ENCODE measurements around the gene TBC1D25. TPM values are rescaled to one million over a fixed set of nuclear protein-coding genes. Genes with fewer than 3 reads are reported as not detected.
A peak's percentile ranks its signal among the peaks of the same experiment; 100 is the strongest.

The TBC1D25 gene
- total and polyA plus RNA-seq, 4 donors: 2.6 to 5.8 (median 3.3) TPM

DNA sequence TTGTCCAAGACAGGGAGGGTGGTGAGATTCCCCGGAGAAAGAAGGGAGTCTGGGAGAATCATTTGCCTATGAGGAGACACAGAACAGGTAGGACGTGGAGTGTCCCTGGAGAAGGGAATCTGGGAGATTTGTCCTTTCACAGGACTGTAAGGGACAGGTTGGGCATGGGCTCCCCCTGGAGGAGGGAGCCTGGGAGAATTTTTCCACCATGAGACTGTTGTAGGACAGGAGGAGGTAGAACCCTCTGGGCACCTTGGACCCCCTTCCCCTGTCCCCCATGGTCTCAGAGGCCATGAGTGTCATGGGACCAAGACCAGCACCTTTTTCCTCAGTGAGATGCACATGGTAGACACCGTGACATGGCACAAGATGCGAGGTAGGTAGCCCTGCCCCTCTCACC is 28.0 kb upstream of the TBC1D25 start:
- no peaks in the 10 kb centered on the region for H3K27me3 ChIP-seq (ENCODE audit: control insufficient read depth in 4 of 4, insufficient read depth in 4 of 4, low read length in 3 of 4)
- TF ChIP-seq, protein P1, sequence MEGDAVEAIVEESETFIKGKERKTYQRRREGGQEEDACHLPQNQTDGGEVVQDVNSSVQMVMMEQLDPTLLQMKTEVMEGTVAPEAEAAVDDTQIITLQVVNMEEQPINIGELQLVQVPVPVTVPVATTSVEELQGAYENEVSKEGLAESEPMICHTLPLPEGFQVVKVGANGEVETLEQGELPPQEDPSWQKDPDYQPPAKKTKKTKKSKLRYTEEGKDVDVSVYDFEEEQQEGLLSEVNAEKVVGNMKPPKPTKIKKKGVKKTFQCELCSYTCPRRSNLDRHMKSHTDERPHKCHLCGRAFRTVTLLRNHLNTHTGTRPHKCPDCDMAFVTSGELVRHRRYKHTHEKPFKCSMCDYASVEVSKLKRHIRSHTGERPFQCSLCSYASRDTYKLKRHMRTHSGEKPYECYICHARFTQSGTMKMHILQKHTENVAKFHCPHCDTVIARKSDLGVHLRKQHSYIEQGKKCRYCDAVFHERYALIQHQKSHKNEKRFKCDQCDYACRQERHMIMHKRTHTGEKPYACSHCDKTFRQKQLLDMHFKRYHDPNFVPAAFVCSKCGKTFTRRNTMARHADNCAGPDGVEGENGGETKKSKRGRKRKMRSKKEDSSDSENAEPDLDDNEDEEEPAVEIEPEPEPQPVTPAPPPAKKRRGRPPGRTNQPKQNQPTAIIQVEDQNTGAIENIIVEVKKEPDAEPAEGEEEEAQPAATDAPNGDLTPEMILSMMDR (IDR thresholded peaks at IDR 0.05; ENCODE audit: low read depth, low read length, missing input control): peak; percentile 38
- no peak for TF ChIP-seq GABPA (IDR thresholded peaks at IDR 0.05 in 1 of 2, conservative IDR thresholded peaks at IDR 0.05 in 1 of 2)
- no peak for TF ChIP-seq FOXA2 (IDR thresholded peaks at IDR 0.05)
- peak; percentile 67 to 73 for TF ChIP-seq RAD21 (IDR thresholded peaks at IDR 0.05)
- H3K27ac ChIP-seq (ENCODE audit: low read depth in 1 of 2, low read length in 2 of 2): no peak overlapping the region
- H3K36me3 ChIP-seq (ENCODE audit: control insufficient read depth in 4 of 4, insufficient read depth in 3 of 4, low read depth in 1 of 4, low read length in 3 of 4): peaks cover 0 to 2% (median 0%) of the 10 kb centered on the region in 4 donors
- WGBS: 55% methylated on average over 4 of the region's 4 CpGs
- no peaks in the 10 kb centered on the region for H3K9me3 ChIP-seq (ENCODE audit: control insufficient read depth in 4 of 4, low read length in 3 of 4)
- H3K4me3 ChIP-seq (ENCODE audit: low read depth in 1 of 3, low read length in 3 of 3): no peak overlapping the region
- no peak for DNase-seq (ENCODE audit: low spot score)
- peaks cover 0 to 10% (median 3%) of the 10 kb centered on the region in 4 donors for H3K4me1 ChIP-seq (ENCODE audit: control insufficient read depth in 4 of 4, insufficient read depth in 4 of 4, low read length in 3 of 4)
- H3K9ac ChIP-seq (ENCODE audit: low read depth in 1 of 2, low read length in 2 of 2): no peak overlapping the region

DNA sequence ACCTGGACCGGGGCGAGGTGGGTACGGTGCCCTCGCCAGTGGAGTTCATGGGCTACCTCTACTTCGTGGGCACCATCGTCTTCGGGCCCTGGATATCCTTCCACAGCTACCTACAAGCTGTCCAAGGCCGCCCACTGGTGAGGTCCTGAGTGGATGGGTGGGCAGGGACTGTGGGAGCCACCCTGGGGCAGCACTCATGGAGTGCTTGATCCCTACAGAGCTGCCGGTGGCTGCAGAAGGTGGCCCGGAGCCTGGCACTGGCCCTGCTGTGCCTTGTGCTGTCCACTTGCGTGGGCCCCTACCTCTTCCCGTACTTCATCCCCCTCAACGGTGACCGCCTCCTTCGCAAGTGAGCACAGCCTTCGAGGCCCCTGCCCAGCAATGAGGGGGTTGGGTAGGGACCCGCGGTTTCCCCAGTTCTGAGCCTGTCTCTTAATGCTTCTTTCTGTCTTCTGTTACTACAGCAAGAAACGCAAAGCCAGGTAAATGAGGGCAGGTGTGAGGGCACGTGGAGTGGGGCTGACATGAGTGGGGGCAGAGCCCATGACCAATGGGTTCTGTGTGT is 27.1 kb upstream of the TBC1D25 start:
- Histone ChIP-seq H3K27me3 (ENCODE audit: control insufficient read depth in 4 of 4, insufficient read depth in 4 of 4, low read length in 3 of 4) (no peaks in the 10 kb centered on the region), H3K4me3 (ENCODE audit: low read depth in 1 of 3, low read length in 3 of 3) (no peak overlapping the region), H3K9ac (ENCODE audit: low read depth in 1 of 2, low read length in 2 of 2) (no peak overlapping the region), H3K36me3 (ENCODE audit: control insufficient read depth in 4 of 4, insufficient read depth in 3 of 4, low read depth in 1 of 4, low read length in 3 of 4) (peaks cover 0 to 2% (median 0%) of the 10 kb centered on the region in 4 donors), H3K4me1 (ENCODE audit: control insufficient read depth in 4 of 4, insufficient read depth in 4 of 4, low read length in 3 of 4) (peaks cover 0 to 10% (median 3%) of the 10 kb centered on the region in 4 donors), H3K27ac (ENCODE audit: low read depth in 1 of 2, low read length in 2 of 2) (no peak overlapping the region), H3K9me3 (ENCODE audit: control insufficient read depth in 4 of 4, low read length in 3 of 4) (no peaks in the 10 kb centered on the region)
- WGBS: 95% methylated on average over 20 of the region's 20 CpGs
- no peak for DNase-seq (ENCODE audit: low spot score)
- TF ChIP-seq EGR1 (IDR thresholded peaks at IDR 0.05; ENCODE audit: low read depth in 2 of 2) (no peak), RXRA (IDR thresholded peaks at IDR 0.05) (no peak), GABPA (IDR thresholded peaks at IDR 0.05 in 1 of 2, conservative IDR thresholded peaks at IDR 0.05 in 1 of 2) (no peak), YY1 (IDR thresholded peaks at IDR 0.05) (no peak), RAD21 (IDR thresholded peaks at IDR 0.05) (no peak), SP1 (IDR thresholded peaks at IDR 0.05) (no peak), TAF1 (conservative IDR thresholded peaks at IDR 0.05) (no peak), FOXA1 (IDR thresholded peaks at IDR 0.05) (no peak)
- TF ChIP-seq, protein P2, sequence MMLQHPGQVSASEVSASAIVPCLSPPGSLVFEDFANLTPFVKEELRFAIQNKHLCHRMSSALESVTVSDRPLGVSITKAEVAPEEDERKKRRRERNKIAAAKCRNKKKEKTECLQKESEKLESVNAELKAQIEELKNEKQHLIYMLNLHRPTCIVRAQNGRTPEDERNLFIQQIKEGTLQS (IDR thresholded peaks at IDR 0.05): no peak
- TF ChIP-seq, protein P1 (IDR thresholded peaks at IDR 0.05; ENCODE audit: low read depth, low read length, missing input control): no peak
- TF ChIP-seq, protein P3, sequence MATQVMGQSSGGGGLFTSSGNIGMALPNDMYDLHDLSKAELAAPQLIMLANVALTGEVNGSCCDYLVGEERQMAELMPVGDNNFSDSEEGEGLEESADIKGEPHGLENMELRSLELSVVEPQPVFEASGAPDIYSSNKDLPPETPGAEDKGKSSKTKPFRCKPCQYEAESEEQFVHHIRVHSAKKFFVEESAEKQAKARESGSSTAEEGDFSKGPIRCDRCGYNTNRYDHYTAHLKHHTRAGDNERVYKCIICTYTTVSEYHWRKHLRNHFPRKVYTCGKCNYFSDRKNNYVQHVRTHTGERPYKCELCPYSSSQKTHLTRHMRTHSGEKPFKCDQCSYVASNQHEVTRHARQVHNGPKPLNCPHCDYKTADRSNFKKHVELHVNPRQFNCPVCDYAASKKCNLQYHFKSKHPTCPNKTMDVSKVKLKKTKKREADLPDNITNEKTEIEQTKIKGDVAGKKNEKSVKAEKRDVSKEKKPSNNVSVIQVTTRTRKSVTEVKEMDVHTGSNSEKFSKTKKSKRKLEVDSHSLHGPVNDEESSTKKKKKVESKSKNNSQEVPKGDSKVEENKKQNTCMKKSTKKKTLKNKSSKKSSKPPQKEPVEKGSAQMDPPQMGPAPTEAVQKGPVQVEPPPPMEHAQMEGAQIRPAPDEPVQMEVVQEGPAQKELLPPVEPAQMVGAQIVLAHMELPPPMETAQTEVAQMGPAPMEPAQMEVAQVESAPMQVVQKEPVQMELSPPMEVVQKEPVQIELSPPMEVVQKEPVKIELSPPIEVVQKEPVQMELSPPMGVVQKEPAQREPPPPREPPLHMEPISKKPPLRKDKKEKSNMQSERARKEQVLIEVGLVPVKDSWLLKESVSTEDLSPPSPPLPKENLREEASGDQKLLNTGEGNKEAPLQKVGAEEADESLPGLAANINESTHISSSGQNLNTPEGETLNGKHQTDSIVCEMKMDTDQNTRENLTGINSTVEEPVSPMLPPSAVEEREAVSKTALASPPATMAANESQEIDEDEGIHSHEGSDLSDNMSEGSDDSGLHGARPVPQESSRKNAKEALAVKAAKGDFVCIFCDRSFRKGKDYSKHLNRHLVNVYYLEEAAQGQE (IDR thresholded peaks at IDR 0.05): no peak

Measured in liver (tissue), 9 donors.